B cell (primary cell): ENCODE data around the gene CRTAP. TPM values are rescaled to one million over a fixed set of nuclear protein-coding genes. Genes with fewer than 3 reads are reported as not detected.
A peak's percentile ranks its signal among the peaks of the same experiment; 100 is the strongest.
"Not testable (repeated sequence)": the region's sequence is repeated elsewhere in the genome, so short reads cannot be mapped to it uniquely, and the experiment has no call there.

Experiments used
- ATAC-seq: fragments of 200-7000 bp; cut with Tn5 transposase; one replicate; pipeline ENCODE4 v1.10.0; 2021; ENCODE audit warnings: low read depth, mild to moderate bottlenecking, moderate number of reproducible peaks, moderate library complexity
- CTCF ChIA-PET: fragments of 350-600 bp; sonication (Branson Sonifier 250); formaldehyde crosslinking; loops from one replicate; lab custom pipeline; 2021; ENCODE audit warnings: antibody characterized with exemption, inconsistent platforms; lab: Charles Lee
- POLR2A ChIA-PET: fragments of 350-600 bp; sonication (Branson Sonifier 250); formaldehyde crosslinking; loops from one replicate; lab custom pipeline; 2021; ENCODE audit warnings: antibody characterized with exemption; lab: Charles Lee
- DNase-seq: peaks from one replicate; pipeline ENCODE4 v3.0.0; 2013
- H2AFZ ChIP-seq: 2 replicates; pipeline ENCODE4 v1.6.1; 2012; ENCODE audit warnings: mild to moderate bottlenecking, low read depth, low read length; ENCODE audit not compliant: insufficient read depth, poor library complexity, severe bottlenecking
- H3K27ac ChIP-seq, 2 donors: 1 replicate in 1 of 2; 2 replicates in 1 of 2; pipeline ENCODE4 v1.5.1; 2012 to 2013; ENCODE audit warnings: low read length in 2 of 2, mild to moderate bottlenecking in 2 of 2, moderate library complexity in 1 of 2
- H3K27me3 ChIP-seq, 4 experiments: fragments of 200-600 bp in 1 of 4; sonication (generic) in 1 of 4; replicated peaks in 1 of 4; 1 replicate in 2 of 4; 2 replicates in 2 of 4; pipeline versions ENCODE4 v1.6.1 to v1.7.0; 2013 to 2016; ENCODE audit warnings: low read length in 3 of 4, mild to moderate bottlenecking in 2 of 4, mixed read lengths in 1 of 4, moderate library complexity in 1 of 4; ENCODE audit not compliant: insufficient read depth in 4 of 4, control insufficient read depth in 3 of 4; ENCODE audit errors: control extremely low read depth in 1 of 4
- H3K36me3 ChIP-seq, 2 experiments: replicated peaks in 1 of 2; 1 replicate in 1 of 2; 2 replicates in 1 of 2; pipeline versions ENCODE4 v1.6.1 to v1.7.1; 2013; ENCODE audit warnings: low read length in 1 of 2; ENCODE audit not compliant: insufficient read depth in 2 of 2, control insufficient read depth in 1 of 2; ENCODE audit errors: control extremely low read depth in 1 of 2, extremely low read depth in 1 of 2
- H3K4me1 ChIP-seq, 2 donors: fragments of 200-600 bp in 1 of 2; sonication (generic) in 1 of 2; 1 replicate in 1 of 2; 2 replicates in 1 of 2; pipeline versions ENCODE4 v1.5.1 to v1.6.1; 2013 to 2017; ENCODE audit warnings: low read length in 2 of 2; ENCODE audit not compliant: control insufficient read depth in 2 of 2, insufficient read depth in 2 of 2
- H3K4me2 ChIP-seq: replicated peaks from 2 replicates; pipeline ENCODE3; 2012; ENCODE audit warnings: mild to moderate bottlenecking, low read depth, low read length; ENCODE audit not compliant: poor library complexity, severe bottlenecking
- H3K4me3 ChIP-seq, 5 experiments: fragments of 200-600 bp in 1 of 5; sonication (generic) in 1 of 5; 1 replicate in 3 of 5; 2 replicates in 2 of 5; pipeline versions ENCODE4 v1.5.1 to v1.7.0; 2011 to 2016; ENCODE audit warnings: low read length in 4 of 5, mild to moderate bottlenecking in 4 of 5, low read depth in 2 of 5, control low read depth in 1 of 5, moderate library complexity in 1 of 5; ENCODE audit not compliant: insufficient read depth in 1 of 5; ENCODE audit errors: control extremely low read depth in 1 of 5, extremely low read depth in 1 of 5
- H3K79me2 ChIP-seq: fragments of 200-600 bp; sonication (generic); one replicate; pipeline ENCODE4 v1.6.0; 2016; ENCODE audit warnings: low read length; ENCODE audit not compliant: control insufficient read depth, insufficient read depth
- H3K9ac ChIP-seq: fragments of 200-600 bp; sonication (generic); 2 replicates; pipeline ENCODE4 v1.6.1; 2017; ENCODE audit warnings: mild to moderate bottlenecking, low read length, moderate library complexity
- H3K9me3 ChIP-seq, 3 donors: one replicate each; pipeline versions ENCODE4 v1.6.1 to v1.7.1; 2013; ENCODE audit warnings: low read length in 2 of 3; ENCODE audit not compliant: control insufficient read depth in 2 of 3, insufficient read depth in 1 of 3; ENCODE audit errors: control extremely low read depth in 1 of 3
- H4K20me1 ChIP-seq: 2 replicates; pipeline ENCODE4 v1.6.0; 2012; ENCODE audit warnings: mild to moderate bottlenecking, low read length; ENCODE audit not compliant: insufficient read depth, control insufficient read depth, poor library complexity, severe bottlenecking
- H3K27ac Mint-ChIP-seq: one replicate; pipeline ENCODE4 v1.8.0; 2021; ENCODE audit warnings: mixed read lengths
- H3K27me3 Mint-ChIP-seq: one replicate; pipeline ENCODE4 v1.8.0; 2021; ENCODE audit warnings: mixed read lengths
- H3K4me1 Mint-ChIP-seq: one replicate; pipeline ENCODE4 v1.8.0; 2021; ENCODE audit warnings: mixed read lengths
- H3K4me3 Mint-ChIP-seq: one replicate; pipeline ENCODE4 v1.8.0; 2021; ENCODE audit warnings: mixed read lengths
- H3K9me3 Mint-ChIP-seq: one replicate; pipeline ENCODE4 v1.8.0; 2022; ENCODE audit warnings: mixed read lengths; ENCODE audit not compliant: insufficient read depth
- CTCF ChIP-seq: fragments of 200-600 bp; IDR thresholded peaks from one replicate; pipeline ENCODE4 v1.8.0; 2022; ENCODE audit warnings: antibody characterized with exemption, mild to moderate bottlenecking
- EZH2 ChIP-seq: IDR thresholded peaks from 2 replicates; pipeline ENCODE4 v1.6.1; 2012; ENCODE audit warnings: borderline replicate concordance, low read depth, mild to moderate bottlenecking, moderate library complexity, low read length; ENCODE audit not compliant: insufficient read depth, poor library complexity, severe bottlenecking
- WGBS: methylation state at CpG from one replicate; pipeline ENCODE4 v1.1.5; 2013; ENCODE audit warnings: missing lambda C conversion rate; ENCODE audit not compliant: insufficient coverage; 5-methylcytosine and 5-hydroxymethylcytosine counted together
- intact Hi-C: fragments of 100-400 bp; cut with micrococcal nuclease; formaldehyde crosslinking; loops from one replicate; pipeline ENCODE4 v1.10.0; 2022
- polyA plus RNA-seq: library from polyadenylated mRNA; depleted of rRNA; stranded (reverse); fragments of >200 nt; gene quantifications from 2 replicates; pipeline ENCODE4 v1.2.3, GENCODE V29; 2012
- total RNA-seq, 2 donors: library from RNA; stranded (reverse); fragments of 120-200 nt in 1 of 2; gene quantifications; 1 replicate in 1 of 2; 2 replicates in 1 of 2; pipeline versions ENCODE4 v1.2.3 to v1.2.4, GENCODE V29; 2013 to 2022

Gene CRTAP
- total and polyA plus RNA-seq, 2 donors (not counting 1 experiment from before 2014, with no cell fraction given), result 20.3 to 55.0 TPM

- peak overlapping the region; percentile 29 for H2AFZ ChIP-seq
- H3K79me2 ChIP-seq, H3K27me3 Mint-ChIP-seq, H3K4me1 ChIP-seq, H3K9me3 Mint-ChIP-seq, DNase-seq, H3K27me3 ChIP-seq, H4K20me1 ChIP-seq, H3K9me3 ChIP-seq, POLR2A ChIA-PET: not testable (repeated sequence)
- H3K4me3 ChIP-seq, result peak overlapping the region in 2 of 5 experiments; percentile 3 to 30
- intact Hi-C loops, result loop anchor here (10.0 kb wide), 1 partner anchor 116 kb away; no protein-coding TSS in a partner anchor
- peaks cover 1 to 29% of the 10 kb centered on the region in 2 experiments for H3K36me3 ChIP-seq
- H3K4me3 Mint-ChIP-seq, result peak overlapping the region; percentile 73
- peak overlapping the region; percentile 53 for H3K9ac ChIP-seq
- 82% methylated on average over 5 of the region's 8 CpGs for WGBS
- CTCF ChIA-PET, result interaction anchor here (0.6 to 0.9 kb wide), 4 partner anchors 9 to 648 kb away, joined by 3 read pairs; no protein-coding TSS in a partner anchor
- peaks cover 12% of the 10 kb centered on the region for H3K4me1 Mint-ChIP-seq
- H3K27ac Mint-ChIP-seq, result peak overlapping the region; percentile 78
- peak overlapping the region; percentile 64 for H3K4me2 ChIP-seq
- H3K27ac ChIP-seq, result peak overlapping the region in 1 of 2 donors; percentile 63
- ATAC-seq, result peak; percentile 31
These were observed 25.3 kb downstream of the CRTAP start for GRCh38 chr3:33139006-33139623.

DNA sequence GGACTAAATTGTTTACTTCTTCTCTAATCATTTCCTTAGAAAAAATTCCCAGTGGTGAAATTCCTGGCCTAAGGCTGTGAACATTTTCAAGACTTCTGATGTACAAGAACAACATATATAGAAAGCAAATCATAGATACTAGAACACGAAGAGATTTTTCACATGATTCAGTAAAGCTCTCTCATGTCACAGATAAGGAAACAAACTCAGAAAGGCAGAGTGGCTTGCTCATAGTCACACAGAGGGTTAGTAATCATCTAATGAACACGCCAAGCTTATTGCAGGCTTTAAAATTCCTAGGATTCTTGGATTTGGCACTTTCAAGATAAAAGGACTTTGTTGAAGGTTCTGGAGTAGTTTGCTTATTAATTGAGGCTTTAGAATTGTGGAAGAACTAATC, 26.2 kb downstream of the CRTAP start:
- Mint-ChIP-seq H3K27ac (no peak overlapping the region), H3K9me3 (no peaks in the 10 kb centered on the region), H3K4me3 (no peak overlapping the region), H3K27me3 (no peaks in the 10 kb centered on the region), H3K4me1 (peaks cover 12% of the 10 kb centered on the region)
- H3K9ac ChIP-seq, result no peak overlapping the region
- intact Hi-C loops, result loop anchor here (10.0 kb wide), 1 partner anchor 115 kb away; no protein-coding TSS in a partner anchor
- H3K4me3 ChIP-seq, result no peak overlapping the region
- no CpG with 5 or more reads among the region's 2 CpGs for WGBS
- DNase-seq (no peak), ATAC-seq (no peak)
- H3K27ac ChIP-seq, result no peak overlapping the region
- H3K79me2 ChIP-seq, result no peaks in the 10 kb centered on the region
- no peak overlapping the region for H2AFZ ChIP-seq
- H3K4me2 ChIP-seq, result no peak overlapping the region
- H4K20me1 ChIP-seq, result no peaks in the 10 kb centered on the region
- no peaks in the 10 kb centered on the region for H3K9me3 ChIP-seq
- H3K4me1 ChIP-seq, result peaks cover 6 to 9% of the 10 kb centered on the region in 2 donors
- POLR2A ChIA-PET, result no interaction called here
- no peaks in the 10 kb centered on the region for H3K27me3 ChIP-seq
- H3K36me3 ChIP-seq, result peaks cover 1 to 22% of the 10 kb centered on the region in 2 experiments
- CTCF ChIA-PET, result interaction anchor here (2.2 kb wide), 1 partner anchor 9 kb away, joined by 18 read pairs; no protein-coding TSS in a partner anchor
- TF ChIP-seq CTCF, result no peak
- TF ChIP-seq EZH2, result no peak
